ENCODE results near the gene TET2.

TET2 gene

DNA sequence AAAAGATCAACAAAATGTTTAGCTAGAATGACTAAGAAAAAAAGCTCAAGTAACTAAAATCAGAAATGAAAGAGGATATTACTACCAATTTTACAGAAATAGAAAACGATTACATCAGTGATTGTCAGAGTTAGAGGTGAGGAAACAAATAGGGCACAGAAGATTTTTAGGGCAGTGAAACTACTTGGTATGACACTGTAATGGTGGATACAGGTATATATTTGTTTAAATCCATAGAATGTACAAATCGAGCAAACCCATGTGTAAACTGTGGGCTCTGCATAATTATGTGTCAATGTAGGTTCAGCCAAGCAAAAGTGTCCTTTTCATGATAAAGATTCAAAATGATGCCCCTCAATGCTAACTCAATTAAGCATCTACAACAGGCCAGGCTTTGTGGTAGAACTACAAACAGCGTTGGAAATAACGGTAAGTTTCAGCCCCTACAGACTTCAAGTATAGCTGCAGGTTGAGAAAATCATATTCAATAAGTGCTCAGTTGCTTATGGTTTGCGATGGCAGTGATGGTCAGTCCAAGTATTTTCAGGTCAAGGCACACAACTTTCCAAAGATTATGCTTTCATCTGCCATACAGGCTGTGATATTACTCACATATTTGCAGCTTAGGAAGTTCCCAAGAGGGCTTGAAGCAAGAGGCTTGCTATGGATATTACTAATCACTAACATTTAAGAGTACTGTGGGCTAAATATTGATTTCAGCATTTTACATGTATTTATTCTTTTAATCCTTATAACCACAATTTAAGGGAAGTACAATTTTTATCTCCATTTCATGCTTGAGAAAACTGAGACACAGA is 158.6 kb downstream of the TET2 start:
- DNase-seq, result no peak

DNA sequence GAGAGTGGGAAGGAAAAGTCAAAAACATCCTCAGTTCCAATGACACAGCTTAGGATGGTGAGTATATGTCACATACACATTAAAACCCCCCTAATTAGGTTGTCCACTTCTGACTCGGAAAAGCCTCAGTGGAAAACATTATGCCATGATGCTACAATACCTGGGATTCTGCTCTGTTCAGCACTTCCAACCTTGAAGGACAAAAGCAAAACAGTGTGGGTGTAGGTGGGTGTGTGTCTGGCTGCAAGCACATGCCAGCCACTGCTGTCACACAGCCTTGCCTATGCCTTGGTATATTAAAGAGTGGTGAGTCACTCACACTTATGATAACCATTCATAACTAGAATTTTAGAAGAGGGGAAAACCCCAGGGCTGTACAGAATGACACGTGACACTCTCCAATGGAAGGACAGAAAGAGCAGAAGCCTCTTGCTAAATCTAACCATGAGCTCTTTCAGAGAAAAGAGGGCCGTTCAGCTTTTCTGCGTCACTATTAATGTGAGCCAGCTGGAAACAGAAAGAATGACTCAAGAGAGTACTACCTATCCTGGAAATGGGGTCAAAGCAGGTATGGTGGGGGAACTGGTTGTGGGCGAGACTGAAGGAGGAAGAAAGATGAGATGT is 159.6 kb downstream of the TET2 start:
- no peak for DNase-seq

DNA sequence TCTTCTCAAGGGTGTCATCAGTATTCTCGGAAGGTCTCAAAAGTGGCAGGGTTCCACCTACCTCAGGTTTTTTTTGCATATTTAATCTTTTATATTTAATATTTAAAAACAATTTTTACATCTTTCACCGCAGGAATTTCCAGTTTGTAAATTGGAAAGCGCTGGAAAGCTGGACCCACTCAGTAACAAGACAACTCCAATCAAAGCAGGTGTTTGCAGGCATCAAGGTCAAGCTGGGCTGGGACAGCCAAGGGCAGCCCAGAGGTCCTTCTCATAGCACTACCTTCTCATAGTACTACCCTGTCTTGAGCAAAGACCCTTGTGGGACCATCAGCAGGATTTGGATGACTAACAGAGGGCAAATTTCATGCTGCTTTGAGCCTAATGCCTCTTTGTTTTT is 160.1 kb downstream of the TET2 start:
- DNase-seq, result no peak

DNA sequence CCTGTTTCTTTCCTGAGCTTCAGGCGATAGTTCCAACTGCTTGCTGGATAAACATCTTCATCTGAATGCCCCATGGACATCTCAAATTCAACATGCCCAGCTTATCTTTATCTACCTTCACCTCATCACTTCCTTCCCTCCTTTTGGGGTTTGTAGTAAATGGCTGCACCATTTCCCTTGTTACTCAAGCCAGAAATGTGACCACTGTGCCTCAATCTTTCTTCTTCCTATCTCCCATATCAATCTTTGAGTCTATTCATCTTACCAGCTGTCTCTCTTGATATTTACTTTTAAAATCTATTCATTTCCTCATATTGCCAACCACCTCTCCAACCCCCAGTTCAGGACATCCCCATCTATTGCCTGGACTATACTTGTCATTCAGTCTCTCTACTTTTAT is 171.8 kb downstream of the TET2 start:
- DNase-seq, result no peak

DNA sequence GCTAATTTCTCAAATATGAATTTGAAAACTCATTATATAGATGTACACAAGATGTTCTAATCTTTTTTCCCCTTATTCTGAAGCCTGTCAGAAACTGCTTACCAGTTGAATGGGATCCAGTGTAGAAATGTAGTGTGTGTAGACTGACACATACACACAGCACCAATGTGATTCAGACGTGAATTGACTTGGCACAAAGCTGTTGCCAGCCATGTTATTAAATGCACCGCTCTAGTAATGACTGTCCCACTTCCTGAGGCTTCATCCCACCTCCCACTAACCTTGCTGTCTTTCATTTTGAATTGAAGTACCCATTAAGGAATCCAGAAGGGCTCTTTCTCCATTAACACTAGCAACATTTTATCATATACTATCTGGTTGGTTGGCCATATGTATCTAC is 180.5 kb downstream of the TET2 start:
- no peak for DNase-seq

DNA sequence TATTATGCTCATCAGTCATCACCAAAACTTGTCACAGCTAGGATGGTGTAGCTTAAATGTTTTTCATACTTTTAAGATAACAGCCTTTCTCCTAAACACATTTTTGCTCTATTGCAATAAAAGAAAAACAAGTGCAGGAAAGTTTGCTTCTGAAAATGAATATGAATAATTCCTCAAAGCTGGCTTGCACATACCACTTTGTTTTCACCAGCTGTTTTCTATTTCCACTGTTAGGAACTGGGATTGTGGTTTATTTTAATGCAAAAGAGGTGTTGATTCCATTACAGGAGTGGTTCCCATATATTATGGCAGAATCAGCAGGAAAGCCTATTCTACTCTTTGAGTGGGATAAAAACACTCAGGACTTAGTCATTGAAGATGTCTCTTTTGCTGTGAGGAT is 181.3 kb downstream of the TET2 start:
- DNase-seq, result no peak

DNA sequence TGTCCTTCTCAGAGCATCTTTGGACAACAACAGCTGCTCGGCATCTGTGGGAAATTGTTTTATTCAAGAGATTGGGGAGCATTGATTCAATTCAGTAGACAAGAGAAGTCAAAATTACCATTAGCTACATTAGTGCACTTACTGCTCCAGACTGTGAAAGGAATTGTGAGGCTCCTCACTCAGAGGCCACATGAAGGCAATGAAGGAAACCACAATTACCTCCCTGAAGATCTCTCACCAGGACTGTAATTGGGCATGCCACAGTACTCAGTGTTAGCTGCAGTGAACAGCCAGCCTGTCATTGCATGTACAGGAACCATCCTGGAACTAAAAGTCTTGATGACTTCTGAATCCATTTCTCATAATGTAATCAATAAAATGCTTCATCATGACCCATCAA is 182.4 kb downstream of the TET2 start:
- DNase-seq, result no peak
